GDM1 (cell line): Measurements from ENCODE around the gene CACNA1I.

ENCODE experiments used
- DNase-seq: peaks from one replicate; lab custom pipeline; 2025; lab: John Stamatoyannopoulos, UW

Gene CACNA1I

GRCh38 chr22:39625569-39626537, 55.3 kb downstream of the CACNA1I start:
- DNase-seq = no peak

DNA sequence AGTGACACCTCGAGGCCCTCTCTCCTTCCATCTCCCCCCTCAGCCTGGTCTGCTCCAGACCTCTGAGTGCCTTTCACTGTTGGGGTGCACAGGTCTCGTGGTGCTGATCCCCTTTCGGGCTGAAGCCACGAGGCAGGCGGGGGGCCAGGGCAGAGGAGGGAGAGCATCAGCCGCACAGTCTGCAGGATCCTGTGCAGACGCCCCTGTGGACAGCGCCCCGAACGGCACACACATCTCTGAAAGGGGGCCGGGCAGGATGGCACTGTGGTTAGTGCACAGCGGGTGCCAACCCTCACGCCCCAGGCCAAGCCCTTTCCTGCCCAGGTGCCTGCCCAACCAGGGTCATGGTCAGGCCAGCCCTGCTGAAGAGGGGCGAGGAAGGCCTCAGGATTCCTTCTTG, 56.7 kb downstream of the CACNA1I start:
- DNase-seq = no peak

DNA sequence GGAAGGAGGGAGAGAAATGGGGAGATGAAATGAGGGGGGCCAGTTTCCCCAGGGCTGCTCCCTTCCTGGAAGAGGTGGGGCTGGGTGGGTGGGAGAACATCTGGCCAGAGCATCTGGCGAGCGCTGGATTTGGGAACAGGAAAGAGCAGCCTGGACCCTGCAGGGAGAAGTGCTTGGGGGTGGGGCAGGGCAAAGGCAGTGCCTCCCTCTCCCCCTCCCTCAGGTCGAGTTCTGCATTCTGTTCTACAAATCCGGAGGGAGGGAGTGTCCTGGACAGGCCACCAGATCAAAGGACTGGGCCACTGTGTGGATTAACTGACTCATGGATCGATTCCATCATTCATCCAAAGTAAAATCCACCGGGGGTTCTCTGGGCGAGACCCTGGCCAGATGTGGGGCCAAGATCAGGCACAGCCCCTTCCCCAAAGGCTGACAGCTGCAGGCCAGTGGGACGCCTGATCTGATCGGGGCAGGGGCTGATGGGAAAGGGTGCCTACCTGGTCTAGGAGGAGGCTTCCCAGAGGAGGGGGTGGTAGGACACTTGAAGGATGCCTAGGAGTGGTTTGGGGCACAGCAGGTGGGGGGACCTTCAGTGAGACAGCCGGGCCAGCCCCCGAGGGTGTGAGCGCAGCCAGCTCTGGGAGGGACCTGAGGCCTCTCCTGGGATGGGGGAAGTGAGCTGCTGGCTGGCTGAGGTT, 57.5 kb downstream of the CACNA1I start:
- no peak for DNase-seq

DNA sequence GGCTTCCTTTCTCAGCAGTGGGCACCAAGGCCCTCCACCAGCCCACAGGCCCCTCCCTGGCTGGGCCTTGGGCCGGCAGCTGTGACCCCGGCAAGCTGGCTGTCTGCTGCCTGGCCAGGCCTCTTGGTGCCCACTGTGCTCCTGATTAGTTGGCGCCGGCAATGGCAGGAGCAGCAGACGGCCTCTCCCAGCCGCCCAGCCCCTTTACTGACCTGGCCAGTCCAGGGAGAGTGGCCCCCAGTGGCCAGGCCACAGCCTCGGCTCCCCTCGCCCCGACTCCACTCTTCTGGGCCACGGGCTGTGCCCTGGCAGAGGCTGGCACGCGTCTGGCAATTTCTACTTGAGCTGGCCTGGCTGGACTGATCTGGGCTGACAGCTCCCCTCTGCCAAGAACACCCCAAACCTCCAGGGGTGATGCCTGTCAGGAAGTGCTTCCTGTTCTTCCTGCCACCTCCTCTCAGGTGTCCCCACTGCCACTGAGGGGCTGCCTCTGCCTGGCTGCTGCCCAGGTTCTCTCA, 58.1 kb downstream of the CACNA1I start:
- DNase-seq = no peak

GRCh38 chr22:39629851-39630250, 59.3 kb downstream of the CACNA1I start:
- DNase-seq = no peak

DNA sequence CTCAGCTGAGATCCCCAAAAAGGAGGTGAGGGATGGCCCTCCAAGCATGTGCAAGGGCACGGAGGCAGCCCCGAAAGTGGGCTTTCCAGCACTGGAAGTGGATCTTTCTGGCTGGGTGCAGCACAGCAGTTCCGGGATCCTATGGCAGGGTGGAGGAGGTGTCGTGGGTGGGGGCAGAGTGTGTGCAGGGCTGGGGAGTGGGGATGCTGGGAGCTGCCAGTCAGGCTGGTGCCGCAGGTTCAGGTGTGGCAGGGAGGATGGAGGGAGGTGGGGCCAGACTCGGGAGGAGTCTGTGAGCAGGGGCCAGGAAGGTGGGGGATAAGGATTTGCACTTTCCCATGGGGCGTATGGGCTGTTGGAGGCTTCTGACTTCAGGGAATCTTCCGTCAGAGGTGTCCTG, 60.2 kb downstream of the CACNA1I start:
- no peak for DNase-seq

GRCh38 chr22:39631381-39632286, 61.1 kb downstream of the CACNA1I start:
- DNase-seq = no peak

GRCh38 chr22:39634530-39635405, 64.2 kb downstream of the CACNA1I start:
- DNase-seq = no peak

GRCh38 chr22:39635719-39636118, 65.2 kb downstream of the CACNA1I start:
- no peak for DNase-seq

- no peak for DNase-seq
Observed at GRCh38 chr22:39638958-39639357, 68.4 kb downstream of the CACNA1I start.

- no peak for DNase-seq
Observed at GRCh38 chr22:39641660-39642310, 71.2 kb downstream of the CACNA1I start.

GRCh38 chr22:39643311-39644083, 72.9 kb downstream of the CACNA1I start:
- no peak for DNase-seq

- DNase-seq = no peak
Observed at GRCh38 chr22:39645532-39645931, 75.0 kb downstream of the CACNA1I start.

DNA sequence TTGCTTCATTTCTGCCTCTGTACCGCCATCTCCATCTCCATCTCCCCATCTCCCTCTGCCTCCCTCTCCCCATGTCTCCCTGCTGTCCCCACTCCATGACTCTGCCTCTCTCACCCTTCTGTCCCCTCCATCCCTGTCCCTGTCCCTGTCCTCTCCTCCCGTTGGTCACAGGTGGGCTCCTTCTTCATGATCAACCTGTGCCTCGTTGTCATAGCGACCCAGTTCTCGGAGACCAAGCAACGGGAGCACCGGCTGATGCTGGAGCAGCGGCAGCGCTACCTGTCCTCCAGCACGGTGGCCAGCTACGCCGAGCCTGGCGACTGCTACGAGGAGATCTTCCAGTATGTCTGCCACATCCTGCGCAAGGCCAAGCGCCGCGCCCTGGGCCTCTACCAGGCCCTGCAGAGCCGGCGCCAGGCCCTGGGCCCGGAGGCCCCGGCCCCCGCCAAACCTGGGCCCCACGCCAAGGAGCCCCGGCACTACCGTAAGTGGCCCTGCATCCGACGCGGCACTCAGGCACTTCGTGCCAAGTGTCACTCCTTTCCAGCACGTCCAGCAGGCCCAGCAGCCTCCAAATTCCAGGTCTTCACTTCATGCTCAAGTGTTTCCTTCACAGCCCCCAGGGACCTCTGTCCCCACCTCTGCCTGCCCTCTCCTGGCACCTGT, 76.0 kb downstream of the CACNA1I start:
- DNase-seq = no peak

GRCh38 chr22:39647836-39648629, 77.5 kb downstream of the CACNA1I start:
- no peak for DNase-seq

DNA sequence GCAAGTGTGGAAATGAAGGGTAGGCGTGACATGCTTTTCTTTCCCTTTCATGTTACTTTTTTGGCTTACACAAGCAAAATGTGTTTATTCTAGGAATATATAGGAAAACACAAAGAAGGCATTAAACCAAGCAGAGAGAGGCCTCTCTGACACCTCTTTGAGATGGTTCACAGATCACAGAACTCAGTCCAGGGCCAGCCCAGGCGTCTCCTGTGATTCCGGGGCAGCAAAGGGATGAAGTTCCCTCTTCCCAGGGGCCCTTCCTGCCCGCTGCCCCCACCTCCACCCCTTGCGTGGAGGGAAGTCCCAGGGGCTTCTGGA, 78.0 kb downstream of the CACNA1I start:
- DNase-seq = no peak

GRCh38 chr22:39649500-39650089, 79.0 kb downstream of the CACNA1I start:
- DNase-seq = no peak
